ENCODE measurements around the gene MTSS2.

MTSS2 gene

GRCh38 chr16:70661918-70662641 is 23.8 kb downstream of the MTSS2 start:
- peak in 1 of 2 donors; percentile 63 for DNase-seq (ENCODE audit: low read depth in 2 of 2)
- no peak overlapping the region for H3K4me3 ChIP-seq (replicated peaks in 1 of 2; ENCODE audit: low read depth in 2 of 2, low read length in 2 of 2)
- no peak for TF ChIP-seq CTCF (IDR thresholded peaks at IDR 0.05; ENCODE audit: low read depth, low read length)

- no peak for TF ChIP-seq CTCF (IDR thresholded peaks at IDR 0.05; ENCODE audit: low read depth, low read length)
- H3K4me3 ChIP-seq (replicated peaks in 1 of 2; ENCODE audit: low read depth in 2 of 2, low read length in 2 of 2) = no peak overlapping the region
- DNase-seq (ENCODE audit: low read depth in 2 of 2) = no peak
Observed at GRCh38 chr16:70661534-70661917, 24.3 kb downstream of the MTSS2 start.

GRCh38 chr16:70660672-70661350 is 25.0 kb downstream of the MTSS2 start:
- no peak for TF ChIP-seq CTCF (IDR thresholded peaks at IDR 0.05; ENCODE audit: low read depth, low read length)
- H3K4me3 ChIP-seq (replicated peaks in 1 of 2; ENCODE audit: low read depth in 2 of 2, low read length in 2 of 2) = no peak overlapping the region
- DNase-seq (ENCODE audit: low read depth in 2 of 2) = no peak

GRCh38 chr16:70659953-70660671 is 25.7 kb downstream of the MTSS2 start:
- H3K4me3 ChIP-seq (replicated peaks in 1 of 2; ENCODE audit: low read depth in 2 of 2, low read length in 2 of 2) = no peak overlapping the region
- DNase-seq (ENCODE audit: low read depth in 2 of 2) = no peak
- no peak for TF ChIP-seq CTCF (IDR thresholded peaks at IDR 0.05; ENCODE audit: low read depth, low read length)

- no peak overlapping the region for H3K4me3 ChIP-seq (replicated peaks in 1 of 2; ENCODE audit: low read depth in 2 of 2, low read length in 2 of 2)
- TF ChIP-seq CTCF (IDR thresholded peaks at IDR 0.05; ENCODE audit: low read depth, low read length) = no peak
- no peak for DNase-seq (ENCODE audit: low read depth in 2 of 2)
Observed at GRCh38 chr16:70659546-70659945, 26.3 kb downstream of the MTSS2 start.

- DNase-seq (ENCODE audit: low read depth in 2 of 2) = no peak
- no peak overlapping the region for H3K4me3 ChIP-seq (replicated peaks in 1 of 2; ENCODE audit: low read depth in 2 of 2, low read length in 2 of 2)
- no peak for TF ChIP-seq CTCF (IDR thresholded peaks at IDR 0.05; ENCODE audit: low read depth, low read length)
Observed at GRCh38 chr16:70658921-70659320, 26.9 kb downstream of the MTSS2 start.
